Stomach (tissue), 9 donors: ENCODE results near the gene CA14. TPM values are rescaled to one million over a fixed set of nuclear protein-coding genes. Genes with fewer than 3 reads are reported as not detected.

Experiments
- DNase-seq, 2 donors: peaks; one replicate each; pipeline versions ENCODE4 v3.0.0 to v3.0.0-alpha.2; 2013 to 2019
- H3K27ac ChIP-seq, 5 donors: fragments of 200-600 bp in 4 of 5; sonication (generic) in 4 of 5; one replicate each; pipeline ENCODE4 v1.5.1; 2013 to 2019; ENCODE audit warnings: mild to moderate bottlenecking in 1 of 5, moderate library complexity in 1 of 5
- H3K27me3 ChIP-seq, 3 donors: fragments of 200-600 bp; sonication (generic); one replicate each; pipeline ENCODE4 v1.5.1; 2017 to 2019; ENCODE audit warnings: mixed run types in 1 of 3
- H3K36me3 ChIP-seq, 4 donors: fragments of 200-600 bp; sonication (generic); 1 replicate in 3 of 4; 2 replicates in 1 of 4; pipeline ENCODE4 v1.5.1; 2016 to 2019
- H3K4me1 ChIP-seq, 4 donors: fragments of 200-600 bp; sonication (generic); one replicate each; pipeline ENCODE4 v1.5.1; 2016 to 2019
- H3K4me3 ChIP-seq, 4 donors: fragments of 200-600 bp; sonication (generic) in 3 of 4; one replicate each; pipeline ENCODE4 v1.5.1; 2016 to 2019; ENCODE audit warnings: mild to moderate bottlenecking in 1 of 4
- H3K9me3 ChIP-seq, 4 donors: fragments of 200-600 bp; sonication (generic); one replicate each; pipeline ENCODE4 v1.5.1; 2016 to 2019
- EP300 ChIP-seq: sonication (generic); formaldehyde crosslinking; IDR thresholded peaks from one replicate; pipeline ENCODE4 v1.6.1; 2017; ENCODE audit warnings: antibody characterized with exemption
- POLR2A ChIP-seq, 4 donors: fragments of 450-650 bp; IDR thresholded peaks; one replicate each; pipeline ENCODE4 v1.6.1; 2016; ENCODE audit warnings: antibody characterized with exemption in 4 of 4, control low read depth in 2 of 4, mild to moderate bottlenecking in 1 of 4, moderate library complexity in 1 of 4
- POLR2AphosphoS5 ChIP-seq, 3 donors: sonication (generic); formaldehyde crosslinking; IDR thresholded peaks; one replicate each; pipeline ENCODE4 v1.6.1; 2016; ENCODE audit warnings: antibody characterized with exemption in 3 of 3
- WGBS, 5 donors: extraction: QIAGEN DNeasy Blood & Tissue Kit in 3 of 5; methylation state at CpG; one replicate each; pipeline versions ENCODE4 v1.1.5 to v1.1.7; 2013 to 2018; 5-methylcytosine and 5-hydroxymethylcytosine counted together
- intact Hi-C: fragments of 100-400 bp; cut with DNase I; formaldehyde crosslinking; loops from one replicate; pipeline ENCODE4 v1.15.1; 2023; ENCODE audit warnings: low total_unique reads
- polyA plus RNA-seq, 3 donors: library from polyadenylated mRNA; stranded (reverse); fragments of 200-250 nt; gene quantifications; one replicate each; pipeline ENCODE4 v1.2.3, GENCODE V29; 2013
- total RNA-seq, 5 donors: library from RNA; depleted of rRNA; stranded (reverse); fragments of >200 nt; gene quantifications; one replicate each; pipeline versions ENCODE4 v1.1.0 to v1.2.3, GENCODE V29; 2014 to 2016
- TF ChIP-seq, protein P1 (sequence below), 7 experiments: fragments of 450-650 bp in 4 of 7; fragments of 200-600 bp in 3 of 7; sonication (generic) in 3 of 7; IDR thresholded peaks; one replicate each; pipeline ENCODE4 v1.5.1; 2016 to 2019; ENCODE audit warnings: antibody characterized with exemption in 7 of 7, control low read depth in 2 of 7, mild to moderate bottlenecking in 1 of 7
- donor health status: healthy with polysubstance abuse.
- donor health status: Bipolar disorder and iron deficiency.
- donor health status: healthy.

The CA14 gene
- total and polyA plus RNA-seq, 8 donors = 0.68 to 1.4 (median 1.1) TPM; not detected in 4

DNA sequence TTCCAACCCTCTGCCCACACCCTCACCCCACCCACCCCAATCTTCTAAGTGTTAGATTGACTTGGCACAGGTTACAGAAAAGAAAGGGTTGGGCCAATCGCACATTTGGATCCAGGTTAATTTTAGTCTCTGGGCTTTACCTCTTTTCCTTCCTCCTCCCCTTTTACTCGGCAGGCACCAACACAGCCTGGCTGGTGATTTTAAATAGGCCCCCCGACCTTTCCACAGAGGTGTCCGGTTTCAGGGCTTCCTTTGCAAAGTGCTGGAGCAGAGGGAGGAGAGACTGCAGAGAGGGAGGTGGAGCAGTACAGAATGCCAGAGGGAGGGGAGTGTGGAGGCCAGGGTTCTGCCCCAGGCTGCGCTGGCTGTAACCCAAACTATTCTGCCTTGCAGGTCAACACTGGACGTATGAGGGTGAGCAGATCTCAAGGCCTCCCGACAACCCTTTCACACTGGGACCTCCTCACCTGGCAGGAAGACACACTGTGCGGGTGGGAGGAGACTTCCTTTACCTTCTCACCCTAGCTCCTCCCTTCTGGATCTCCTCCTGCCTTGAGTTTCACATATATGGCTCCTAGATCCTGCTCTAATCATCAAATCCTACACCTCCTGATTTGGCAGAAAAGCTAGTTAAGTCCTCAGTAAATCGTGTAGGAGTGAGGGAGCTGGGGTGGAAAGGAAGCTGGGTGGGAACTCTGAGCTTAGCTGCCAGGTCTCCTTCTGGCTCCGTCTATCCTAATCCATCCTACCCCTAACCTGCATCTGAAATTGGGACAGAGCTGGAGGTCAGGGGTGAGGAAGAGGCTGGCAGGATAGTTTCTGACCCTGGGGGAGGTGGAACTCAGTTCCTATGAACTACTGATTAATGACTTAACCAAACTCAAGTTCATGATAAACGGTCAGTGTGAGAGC, 2.4 kb downstream of the CA14 start:
- intact Hi-C loops = no loop called here
- Histone ChIP-seq H3K9me3 (no peaks in the 10 kb centered on the region), H3K27ac (peak overlapping the region; percentile 39 to 77 (median 68)), H3K36me3 (peaks cover 7 to 12% (median 11%) of the 10 kb centered on the region in 4 donors), H3K4me1 (peaks cover 22 to 68% (median 53%) of the 10 kb centered on the region in 4 donors), H3K4me3 (peak overlapping the region in 2 of 4 donors; percentile 3 to 16), H3K27me3 (peaks cover 0 to 23% (median 0%) of the 10 kb centered on the region in 3 donors)
- DNase-seq = peak; percentile 78 to 83
- TF ChIP-seq EP300 (no peak), POLR2A (IDR thresholded peaks at IDR 0.05) (no peak), POLR2AphosphoS5 (IDR thresholded peaks at IDR 0.05) (peak in 2 of 3 donors; percentile 17 to 35)
- TF ChIP-seq, protein P1, sequence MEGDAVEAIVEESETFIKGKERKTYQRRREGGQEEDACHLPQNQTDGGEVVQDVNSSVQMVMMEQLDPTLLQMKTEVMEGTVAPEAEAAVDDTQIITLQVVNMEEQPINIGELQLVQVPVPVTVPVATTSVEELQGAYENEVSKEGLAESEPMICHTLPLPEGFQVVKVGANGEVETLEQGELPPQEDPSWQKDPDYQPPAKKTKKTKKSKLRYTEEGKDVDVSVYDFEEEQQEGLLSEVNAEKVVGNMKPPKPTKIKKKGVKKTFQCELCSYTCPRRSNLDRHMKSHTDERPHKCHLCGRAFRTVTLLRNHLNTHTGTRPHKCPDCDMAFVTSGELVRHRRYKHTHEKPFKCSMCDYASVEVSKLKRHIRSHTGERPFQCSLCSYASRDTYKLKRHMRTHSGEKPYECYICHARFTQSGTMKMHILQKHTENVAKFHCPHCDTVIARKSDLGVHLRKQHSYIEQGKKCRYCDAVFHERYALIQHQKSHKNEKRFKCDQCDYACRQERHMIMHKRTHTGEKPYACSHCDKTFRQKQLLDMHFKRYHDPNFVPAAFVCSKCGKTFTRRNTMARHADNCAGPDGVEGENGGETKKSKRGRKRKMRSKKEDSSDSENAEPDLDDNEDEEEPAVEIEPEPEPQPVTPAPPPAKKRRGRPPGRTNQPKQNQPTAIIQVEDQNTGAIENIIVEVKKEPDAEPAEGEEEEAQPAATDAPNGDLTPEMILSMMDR (IDR thresholded peaks at IDR 0.05) = no peak
- WGBS, 5 donors = 10 to 21% (median 12%) methylated on average over 11 of the region's 11 CpGs

DNA sequence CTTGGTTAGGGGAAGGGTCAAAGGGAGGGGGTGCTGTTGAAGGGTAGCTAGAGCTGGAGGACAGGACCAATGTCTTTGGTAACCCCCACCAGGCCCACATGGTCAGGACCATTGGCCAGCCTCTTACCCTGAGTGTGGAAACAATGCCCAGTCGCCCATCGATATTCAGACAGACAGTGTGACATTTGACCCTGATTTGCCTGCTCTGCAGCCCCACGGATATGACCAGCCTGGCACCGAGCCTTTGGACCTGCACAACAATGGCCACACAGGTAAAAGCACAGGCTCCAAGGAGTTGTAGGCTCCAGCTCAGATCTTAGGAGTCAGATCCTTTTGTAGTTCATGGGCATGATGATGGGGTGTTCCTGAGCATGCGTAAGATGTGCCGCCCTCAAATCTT, 3.8 kb downstream of the CA14 start:
- intact Hi-C loops = no loop called here
- Histone ChIP-seq H3K27me3 (peaks cover 0 to 23% (median 0%) of the 10 kb centered on the region in 3 donors), H3K36me3 (peaks cover 19 to 26% (median 25%) of the 10 kb centered on the region in 4 donors), H3K9me3 (no peaks in the 10 kb centered on the region), H3K4me1 (peaks cover 13 to 55% (median 44%) of the 10 kb centered on the region in 4 donors), H3K4me3 (no peak overlapping the region), H3K27ac (no peak overlapping the region)
- WGBS, 5 donors = 78 to 89% (median 85%) methylated on average over 6 of the region's 6 CpGs
- no peak for DNase-seq
- TF ChIP-seq POLR2A (IDR thresholded peaks at IDR 0.05) (no peak), EP300 (no peak), POLR2AphosphoS5 (IDR thresholded peaks at IDR 0.05) (no peak)
- TF ChIP-seq, protein P1 (IDR thresholded peaks at IDR 0.05) = no peak

DNA sequence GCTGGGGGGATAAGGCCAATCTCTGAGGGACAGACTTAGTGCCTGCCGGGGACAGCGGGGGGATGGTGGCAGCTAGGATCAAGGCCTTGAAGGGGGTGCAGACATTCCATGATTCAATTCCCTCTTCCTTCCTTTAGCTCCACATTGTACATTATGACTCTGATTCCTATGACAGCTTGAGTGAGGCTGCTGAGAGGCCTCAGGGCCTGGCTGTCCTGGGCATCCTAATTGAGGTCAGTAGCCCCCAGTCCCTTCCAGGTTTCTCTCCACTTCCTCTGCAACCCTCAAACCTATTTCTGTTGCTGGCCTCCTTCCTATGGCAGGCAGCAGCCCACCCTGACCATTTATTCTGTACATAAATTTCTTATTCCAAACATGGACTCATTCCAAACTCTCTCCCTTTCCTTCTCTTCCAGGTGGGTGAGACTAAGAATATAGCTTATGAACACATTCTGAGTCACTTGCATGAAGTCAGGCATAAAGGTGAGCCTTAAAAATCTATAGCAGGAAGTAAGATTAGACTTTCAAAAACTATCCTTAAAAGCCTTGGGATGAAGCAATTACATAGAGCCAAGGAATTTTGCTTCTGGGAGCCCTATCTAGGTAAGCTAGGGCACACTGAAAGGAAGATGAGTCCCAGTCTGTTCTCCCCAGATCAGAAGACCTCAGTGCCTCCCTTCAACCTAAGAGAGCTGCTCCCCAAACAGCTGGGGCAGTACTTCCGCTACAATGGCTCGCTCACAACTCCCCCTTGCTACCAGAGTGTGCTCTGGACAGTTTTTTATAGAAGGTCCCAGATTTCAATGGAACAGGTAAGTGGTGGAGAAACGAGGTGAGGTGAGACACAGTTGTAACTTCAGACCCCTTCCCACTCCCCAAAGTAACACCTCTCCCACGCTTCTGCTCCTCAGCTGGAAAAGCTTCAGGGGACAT, 5.1 kb downstream of the CA14 start:
- peaks cover 22 to 37% (median 35%) of the 10 kb centered on the region in 4 donors for H3K36me3 ChIP-seq
- no peak overlapping the region for H3K4me3 ChIP-seq
- H3K4me1 ChIP-seq = peaks cover 16 to 55% (median 44%) of the 10 kb centered on the region in 4 donors
- intact Hi-C loops = no loop called here
- TF ChIP-seq EP300 (no peak), POLR2AphosphoS5 (IDR thresholded peaks at IDR 0.05) (no peak), POLR2A (IDR thresholded peaks at IDR 0.05) (no peak)
- TF ChIP-seq, protein P1 (IDR thresholded peaks at IDR 0.05) = peak in 1 of 7 experiments; percentile 5
- peaks cover 0 to 12% (median 0%) of the 10 kb centered on the region in 3 donors for H3K27me3 ChIP-seq
- no peaks in the 10 kb centered on the region for H3K9me3 ChIP-seq
- 70 to 79% (median 74%) methylated on average over 6 of the region's 6 CpGs for WGBS, 5 donors
- H3K27ac ChIP-seq = peak overlapping the region in 4 of 5 donors; percentile 1 to 70 (median 56)
- no peak for DNase-seq

DNA sequence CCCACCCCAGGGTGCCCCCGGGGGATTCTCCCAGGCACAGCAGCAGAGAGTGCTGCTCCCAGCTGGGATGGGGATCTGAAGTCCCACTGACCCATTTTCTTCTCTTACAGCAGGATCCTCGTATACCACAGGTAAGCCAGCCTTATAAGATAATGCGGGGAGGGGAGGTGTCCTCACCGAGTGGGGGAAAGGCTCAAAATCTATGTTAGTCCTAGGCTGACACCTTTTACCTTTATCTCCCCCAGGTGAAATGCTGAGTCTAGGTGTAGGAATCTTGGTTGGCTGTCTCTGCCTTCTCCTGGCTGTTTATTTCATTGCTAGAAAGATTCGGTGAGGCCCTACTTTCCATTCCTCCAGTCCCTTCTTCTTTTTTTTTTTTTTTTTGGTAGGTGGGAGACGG, 6.0 kb downstream of the CA14 start:
- WGBS, 5 donors = 68 to 82% (median 75%) methylated on average over 6 of the region's 6 CpGs
- no peak for DNase-seq

More for the DNA sequence above, 6.0 kb downstream of the CA14 start:
- no peak for TF ChIP-seq POLR2AphosphoS5 (IDR thresholded peaks at IDR 0.05)
- TF ChIP-seq EP300 = no peak
- no peak for TF ChIP-seq POLR2A (IDR thresholded peaks at IDR 0.05)
- TF ChIP-seq, protein P1 (IDR thresholded peaks at IDR 0.05) = no peak
- Histone ChIP-seq H3K27me3 (peaks cover 0 to 3% (median 0%) of the 10 kb centered on the region in 3 donors), H3K4me1 (peaks cover 20 to 51% (median 42%) of the 10 kb centered on the region in 4 donors), H3K27ac (peak overlapping the region in 2 of 5 donors; percentile 60 to 70), H3K9me3 (no peaks in the 10 kb centered on the region), H3K36me3 (peaks cover 22 to 37% (median 35%) of the 10 kb centered on the region in 4 donors), H3K4me3 (no peak overlapping the region)
- intact Hi-C loops = no loop called here
